ENCODE measurements around the gene VWA8. TPM values are rescaled to one million over a fixed set of nuclear protein-coding genes. Genes with fewer than 3 reads are reported as not detected.
A peak's percentile ranks its signal among the peaks of the same experiment; 100 is the strongest.
"Not testable (repeated sequence)": the region's sequence is repeated elsewhere in the genome, so short reads cannot be mapped to it uniquely, and the experiment has no call there.

VWA8 gene
- total RNA-seq, 1 experiment from 2014 or later: 8.4 TPM

DNA sequence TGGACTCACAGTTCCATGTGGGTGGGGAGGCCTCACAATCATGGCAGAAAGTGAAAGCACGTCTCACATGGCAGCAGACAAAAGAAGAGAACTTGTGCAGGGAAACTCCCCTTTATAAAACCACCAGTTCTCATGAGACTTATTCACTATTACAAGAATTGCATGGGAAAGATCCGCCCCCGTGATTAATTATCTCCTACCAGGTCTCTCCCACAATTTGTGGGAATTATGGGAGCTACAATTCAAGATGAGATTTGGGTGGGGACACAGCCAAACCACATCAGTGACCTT, 157.5 kb downstream of the VWA8 start:
- DNase-seq (ENCODE audit: low read depth): not testable (repeated sequence)

DNA sequence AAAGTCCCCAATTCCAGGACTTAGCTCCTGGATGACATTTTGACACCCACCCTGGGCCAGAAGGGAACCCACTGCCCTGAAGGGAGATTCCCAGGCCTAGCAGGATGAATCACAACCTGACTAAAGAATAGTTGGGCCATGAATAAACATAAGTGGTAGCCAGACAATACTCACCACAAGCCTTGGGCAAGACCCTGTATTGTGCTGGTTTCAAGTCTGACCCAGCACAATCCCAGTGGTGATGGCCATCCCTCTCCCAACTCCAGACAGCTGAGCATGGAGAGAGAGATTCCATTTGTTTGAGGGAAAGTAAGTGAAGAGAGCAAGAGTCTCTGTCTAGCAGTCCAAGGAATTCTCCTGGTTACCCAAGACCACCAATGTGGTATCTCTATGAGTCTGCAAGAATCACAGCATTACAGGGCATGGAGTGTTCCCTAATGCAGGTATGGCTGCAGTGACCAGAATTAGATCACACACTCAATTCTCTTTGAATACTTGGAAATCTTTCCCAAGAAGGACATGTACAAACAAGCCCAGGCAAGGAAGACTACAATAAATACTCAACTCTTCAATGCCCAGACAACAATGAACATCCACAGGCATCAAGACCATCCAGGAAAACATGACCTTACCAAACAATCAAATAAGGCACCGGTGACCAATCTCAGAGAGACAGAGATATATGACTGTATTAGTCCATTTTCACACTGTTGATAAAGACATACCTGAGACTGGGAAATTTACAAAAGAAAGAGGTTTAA, 158.0 kb downstream of the VWA8 start:
- peak; percentile 71 for DNase-seq (ENCODE audit: low read depth)

DNA sequence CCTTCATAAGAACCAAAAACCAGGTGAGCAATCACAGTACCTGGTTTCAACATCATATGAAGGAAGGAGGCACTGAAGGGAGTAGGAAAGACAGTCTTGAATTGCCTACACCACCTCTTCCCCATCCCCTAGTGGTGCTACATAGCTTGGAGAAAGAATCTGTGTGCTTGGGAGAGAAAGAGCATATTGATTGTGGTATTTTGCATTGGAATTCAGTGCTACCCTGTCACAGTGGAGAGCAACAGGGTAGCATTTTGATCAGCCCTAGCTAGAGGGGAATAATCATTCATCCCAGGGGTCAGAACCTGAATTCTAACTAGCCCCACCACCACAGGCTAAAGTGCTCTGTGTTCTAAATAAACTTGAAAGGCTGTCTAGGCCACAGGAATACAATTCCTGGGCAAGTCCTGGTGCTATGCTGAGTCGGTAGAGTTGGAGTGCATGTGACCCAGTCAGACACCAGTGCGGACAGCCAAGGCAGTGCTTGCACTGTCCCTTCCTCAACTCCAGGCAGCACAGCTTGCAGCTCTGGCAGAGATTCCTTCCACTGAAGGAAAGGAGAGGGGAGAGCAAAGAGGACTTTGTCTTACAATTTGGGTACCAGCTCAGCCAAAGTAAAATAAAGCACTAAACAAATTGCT, 158.7 kb downstream of the VWA8 start:
- DNase-seq (ENCODE audit: low read depth): no peak

DNA sequence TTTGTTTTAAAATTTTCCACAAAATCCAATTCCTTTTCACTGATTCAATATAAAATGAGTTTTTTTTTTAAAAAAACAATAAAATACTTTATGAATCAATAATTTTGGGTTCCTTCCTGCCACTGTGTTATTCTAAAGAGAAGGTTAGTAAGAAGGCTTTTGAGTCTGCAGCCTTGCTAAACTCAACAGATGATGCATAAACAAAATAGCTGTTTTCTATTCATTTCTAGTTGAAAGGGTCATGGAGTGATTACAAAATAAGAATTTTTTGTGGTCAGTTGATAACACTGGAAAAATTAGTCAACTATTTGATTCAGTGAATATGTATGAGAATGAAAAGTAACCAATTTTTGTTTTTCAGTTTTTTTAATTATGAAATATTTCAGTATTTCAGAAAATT, 169.9 kb downstream of the VWA8 start:
- DNase-seq (ENCODE audit: low read depth): peak; percentile 61

DNA sequence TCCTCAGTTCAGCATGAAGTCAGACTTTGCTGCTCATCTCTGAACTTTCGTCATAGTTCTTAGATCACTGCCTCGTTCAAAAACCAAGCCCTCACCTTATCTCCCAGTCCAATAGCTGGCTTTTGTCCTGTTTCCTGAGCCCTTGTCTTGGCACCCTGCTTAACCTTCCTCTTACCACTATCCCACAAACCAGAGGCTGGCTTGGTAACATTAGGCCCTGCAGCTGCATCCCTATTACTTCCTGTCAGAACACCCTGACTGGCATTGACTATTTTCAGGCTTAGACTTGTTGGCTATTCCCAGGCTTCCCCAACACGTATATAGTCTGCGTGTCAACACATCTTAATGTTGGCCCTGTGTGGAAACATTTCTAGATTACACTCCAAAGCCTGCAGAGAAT, 172.4 kb downstream of the VWA8 start:
- DNase-seq (ENCODE audit: low read depth): no peak

DNA sequence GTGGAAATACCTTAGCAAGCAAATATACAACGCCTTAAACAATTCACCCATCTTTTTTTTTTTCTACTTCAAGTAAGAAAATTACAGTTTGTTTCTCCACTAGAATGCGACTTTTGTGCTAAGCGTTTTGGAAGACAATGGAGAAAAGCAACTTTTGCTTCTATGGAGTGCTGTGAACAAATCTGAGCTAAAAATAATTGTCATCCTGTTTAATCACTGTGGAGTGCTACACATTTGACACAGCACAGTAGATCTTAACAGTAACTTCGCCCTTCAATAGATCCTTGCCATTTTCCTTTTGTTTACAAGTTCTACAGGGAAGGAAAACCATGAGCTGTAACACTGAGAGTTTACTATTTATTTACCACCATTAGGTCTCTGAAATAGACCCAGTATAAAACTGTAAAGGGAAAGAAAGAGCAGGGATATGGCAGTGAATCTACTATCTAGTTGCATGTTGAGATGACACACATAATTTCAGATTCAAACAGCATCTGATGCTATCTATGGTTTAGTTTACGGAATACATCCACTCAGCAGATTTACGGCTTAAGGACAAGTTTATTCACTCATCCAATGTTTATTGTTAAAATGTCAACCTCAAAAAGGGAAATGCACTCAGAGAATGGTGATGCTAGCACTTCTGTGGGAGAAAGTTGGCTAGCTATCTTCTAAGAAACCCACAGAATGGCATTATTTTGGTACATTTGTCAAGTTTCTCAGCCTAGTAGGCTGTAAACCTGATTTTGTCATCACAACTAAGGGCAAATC, 175.3 kb downstream of the VWA8 start:
- DNase-seq (ENCODE audit: low read depth): no peak

DNA sequence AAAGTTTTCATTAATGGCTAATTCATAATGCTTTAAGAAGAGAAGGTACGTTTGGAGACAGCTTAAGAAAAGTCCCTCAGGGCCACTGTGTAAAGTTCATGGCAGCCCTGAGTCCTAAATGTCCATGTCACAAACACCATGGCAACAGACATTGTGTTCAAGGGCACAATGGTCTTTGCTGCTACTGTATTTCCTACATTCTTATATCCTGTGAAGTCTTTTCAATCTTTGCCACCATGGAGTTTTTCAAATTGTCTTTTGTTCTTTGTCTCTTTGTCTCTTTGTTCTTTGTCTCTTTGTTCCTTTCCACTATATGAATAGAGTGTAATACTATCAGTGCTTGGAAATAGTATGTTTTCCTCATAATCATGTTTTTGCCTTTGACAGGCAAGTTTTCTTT, 178.8 kb downstream of the VWA8 start:
- DNase-seq (ENCODE audit: low read depth): no peak

DNA sequence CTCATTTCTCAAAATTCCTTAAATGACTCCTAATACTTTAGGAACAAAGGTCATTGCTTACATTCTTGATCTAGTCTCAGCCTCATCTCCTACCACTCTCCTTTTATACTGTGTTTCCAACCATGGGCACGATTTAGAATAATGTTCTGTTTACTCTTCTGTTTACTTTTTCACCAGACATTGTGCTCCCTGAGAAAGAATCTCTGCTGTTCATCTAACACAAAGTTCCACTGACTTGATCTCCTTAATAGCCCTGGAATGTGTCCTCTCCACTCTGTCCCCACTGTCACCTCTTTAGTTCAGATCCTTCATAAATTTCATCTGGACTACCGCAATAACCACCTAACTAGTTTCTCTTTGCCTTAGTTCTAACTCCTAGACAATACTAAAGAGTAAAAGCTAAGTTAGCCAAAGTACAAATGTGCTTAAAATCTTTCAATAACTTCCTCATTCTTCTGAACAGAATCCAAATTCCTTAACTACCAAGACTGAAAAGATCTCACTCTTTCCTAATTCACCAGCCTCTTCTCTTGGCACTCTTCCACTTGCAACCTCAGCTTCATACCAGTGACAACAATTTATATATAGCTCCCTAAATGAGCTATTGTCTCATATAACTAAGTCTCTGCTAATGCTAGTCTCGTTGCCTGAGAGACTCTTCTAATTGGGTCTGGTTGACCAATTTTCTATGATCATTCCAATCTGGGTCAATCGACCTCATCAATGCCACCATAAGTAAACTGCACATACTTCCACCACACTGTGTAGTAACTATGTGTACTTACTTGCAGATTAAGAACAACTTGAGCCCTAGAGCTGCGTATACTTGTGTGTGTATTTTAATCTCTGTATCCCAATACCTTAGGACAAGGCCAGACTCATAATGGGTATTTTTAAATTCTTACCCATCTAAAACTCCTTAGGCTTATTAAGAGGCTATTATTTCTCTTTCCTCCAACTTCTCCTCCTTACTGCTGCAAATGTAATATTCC, 179.9 kb downstream of the VWA8 start:
- peak; percentile 74 for DNase-seq (ENCODE audit: low read depth)

DNA sequence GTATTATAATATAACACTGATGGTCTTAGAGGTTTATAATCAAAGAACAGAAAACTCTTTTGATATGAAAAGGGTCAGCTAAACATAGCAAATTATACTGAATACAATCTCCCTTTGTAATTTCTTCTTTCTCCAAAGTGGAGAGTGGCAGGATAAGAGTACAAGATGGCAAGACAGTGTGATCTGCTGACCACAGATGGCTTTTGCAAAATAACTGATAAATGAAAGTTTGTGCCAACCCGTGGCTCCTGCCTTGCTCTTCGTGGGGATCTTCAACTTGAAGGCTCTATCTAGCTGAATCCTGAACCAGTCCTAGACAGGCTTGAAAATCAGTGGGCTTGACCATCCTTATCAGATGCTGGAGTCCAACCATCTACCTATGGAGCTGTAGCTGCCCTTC, 185.7 kb downstream of the VWA8 start:
- no peak for DNase-seq (ENCODE audit: low read depth)

DNA sequence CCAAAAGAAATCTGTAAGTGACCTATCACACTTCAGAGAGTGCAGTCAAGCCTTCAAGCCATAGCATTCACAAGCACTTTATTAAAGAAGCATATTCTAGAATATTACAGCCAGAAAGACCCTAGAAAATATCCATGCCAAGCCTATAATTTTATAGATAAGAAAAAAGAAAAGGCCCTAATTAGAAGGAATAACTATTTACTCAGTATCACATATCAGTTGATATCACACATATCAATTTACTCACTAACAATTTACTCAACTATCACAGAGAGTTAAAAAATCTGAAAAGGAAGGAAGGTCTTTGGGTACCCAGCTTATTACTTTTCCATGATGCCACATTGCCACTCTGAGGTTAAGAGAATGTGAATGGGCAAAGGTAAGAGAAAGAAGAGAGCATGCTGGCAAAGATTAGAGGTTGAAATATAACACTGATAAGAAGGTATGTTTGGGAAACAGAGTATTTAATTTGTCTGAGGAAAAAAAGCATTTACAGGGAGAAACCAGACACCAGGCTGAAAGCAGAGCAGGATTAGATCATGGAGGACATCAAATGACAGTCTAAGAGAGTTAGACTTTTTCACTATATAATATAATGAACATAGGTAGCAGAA, 186.2 kb downstream of the VWA8 start:
- no peak for DNase-seq (ENCODE audit: low read depth)

DNA sequence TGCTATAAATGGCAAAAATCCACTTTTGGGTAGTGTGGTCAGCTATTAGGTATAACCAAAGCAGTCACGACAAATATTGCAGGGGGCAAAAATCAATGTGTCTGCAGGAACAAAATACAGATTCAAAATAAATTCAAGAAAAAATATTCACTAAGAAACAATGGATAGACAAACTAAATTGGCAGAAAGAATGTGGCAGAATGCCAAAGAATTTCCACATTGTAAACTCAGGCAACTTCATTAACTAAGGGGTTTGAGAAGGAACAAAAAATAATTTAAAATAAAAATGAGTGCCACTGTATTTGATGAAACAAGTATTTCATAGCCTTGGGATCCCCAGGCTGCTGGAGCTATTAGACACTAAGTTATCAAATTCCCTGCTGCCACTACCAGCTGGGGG, 193.1 kb downstream of the VWA8 start:
- DNase-seq (ENCODE audit: low read depth): no peak

DNA sequence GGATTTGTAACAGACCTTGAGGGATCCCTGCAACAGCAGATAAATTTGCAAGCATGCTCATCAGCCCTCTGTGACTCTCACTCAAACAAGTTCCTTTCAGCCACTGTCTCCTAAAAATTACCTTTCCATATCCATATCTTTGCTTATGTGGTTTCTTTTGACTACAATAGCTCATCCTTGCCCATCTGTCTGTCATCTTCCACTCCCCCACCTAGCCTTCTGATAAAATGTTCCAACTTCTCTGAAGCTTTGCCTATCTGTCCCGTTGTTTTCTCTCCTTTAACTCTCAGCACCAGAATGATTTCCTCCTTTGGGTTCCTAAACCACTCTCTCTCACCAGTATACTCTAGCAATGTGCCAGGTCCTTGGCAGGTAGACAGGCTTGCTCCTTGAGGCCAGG, 194.5 kb downstream of the VWA8 start:
- DNase-seq (ENCODE audit: low read depth): no peak

DNA sequence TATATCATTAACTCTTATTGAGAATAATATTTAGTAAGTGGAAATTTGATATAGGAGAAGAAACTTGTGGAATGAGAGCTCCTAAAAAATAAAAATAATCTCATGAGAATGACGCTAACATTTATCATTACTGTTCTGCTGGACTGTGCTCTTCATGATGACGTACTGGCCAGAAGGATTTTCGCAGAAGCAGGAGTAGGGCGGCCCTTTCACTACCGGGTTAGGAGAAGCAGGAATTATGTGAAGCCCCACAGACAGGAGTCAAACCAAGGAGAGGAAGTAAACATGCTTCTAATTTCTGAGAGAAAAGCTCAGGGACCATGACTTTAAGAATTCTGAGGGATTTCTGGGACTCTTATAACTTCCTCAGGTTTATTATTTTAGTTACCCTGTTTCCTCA, 195.1 kb downstream of the VWA8 start:
- no peak for DNase-seq (ENCODE audit: low read depth)

DNA sequence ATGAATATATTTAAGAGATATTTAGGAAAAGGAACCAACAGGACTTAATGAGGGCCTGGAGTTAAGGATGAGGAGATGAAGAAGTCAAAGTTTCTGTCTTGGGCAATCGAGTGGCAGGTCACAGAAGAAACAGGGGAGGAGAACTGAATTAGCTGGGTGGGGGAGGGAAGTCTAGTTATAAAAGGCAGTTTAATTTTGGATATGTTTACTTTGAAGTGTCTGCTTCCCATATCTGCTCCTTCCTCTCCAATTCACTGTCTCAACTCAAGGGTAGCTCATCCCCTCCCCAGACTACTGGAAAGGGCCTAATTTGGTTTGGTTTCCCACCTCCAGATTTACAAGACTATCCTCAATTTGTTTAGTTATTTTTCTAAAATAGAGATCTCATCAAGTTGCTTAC, 195.9 kb downstream of the VWA8 start:
- DNase-seq (ENCODE audit: low read depth): no peak

DNA sequence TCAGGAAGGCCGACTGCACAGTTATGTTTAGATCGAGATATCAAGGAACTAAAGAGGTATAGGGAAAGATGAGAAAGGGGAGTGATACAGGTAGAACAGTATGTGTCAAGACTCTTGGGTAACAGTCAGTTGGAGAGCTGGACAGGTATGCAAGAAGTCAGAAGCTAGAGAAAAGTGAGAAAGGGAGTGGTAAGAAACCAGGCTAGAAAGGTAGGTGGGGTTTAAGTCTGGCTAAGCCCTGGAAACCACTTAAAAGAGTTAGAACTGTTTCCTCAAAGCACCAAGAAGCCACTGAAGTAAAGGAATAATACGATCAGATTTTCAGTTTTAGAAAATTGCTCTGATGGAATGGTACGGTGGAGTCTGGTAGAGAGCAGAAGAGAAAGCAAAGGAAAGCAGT, 196.4 kb downstream of the VWA8 start:
- no peak for DNase-seq (ENCODE audit: low read depth)

DNA sequence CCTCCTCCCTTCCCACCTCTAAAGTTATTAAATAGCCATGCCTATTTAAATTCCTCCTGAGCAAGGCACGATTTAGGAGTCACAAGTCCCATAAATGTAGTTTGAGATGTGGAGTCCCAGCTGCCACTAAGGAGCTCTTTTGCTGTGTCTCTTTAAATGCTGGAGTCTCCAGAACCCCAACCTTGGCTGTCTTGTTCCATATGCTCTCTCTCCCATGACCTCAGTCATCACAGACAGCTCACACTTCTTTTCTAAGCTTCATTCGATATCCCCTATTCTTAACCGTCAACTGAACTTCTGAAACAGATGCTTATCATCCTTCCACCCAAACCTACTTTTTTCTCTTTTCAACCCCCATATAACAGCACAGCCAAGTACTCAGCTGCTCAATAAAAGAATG, 197.1 kb downstream of the VWA8 start:
- peak; percentile 18 for DNase-seq (ENCODE audit: low read depth)

DNA sequence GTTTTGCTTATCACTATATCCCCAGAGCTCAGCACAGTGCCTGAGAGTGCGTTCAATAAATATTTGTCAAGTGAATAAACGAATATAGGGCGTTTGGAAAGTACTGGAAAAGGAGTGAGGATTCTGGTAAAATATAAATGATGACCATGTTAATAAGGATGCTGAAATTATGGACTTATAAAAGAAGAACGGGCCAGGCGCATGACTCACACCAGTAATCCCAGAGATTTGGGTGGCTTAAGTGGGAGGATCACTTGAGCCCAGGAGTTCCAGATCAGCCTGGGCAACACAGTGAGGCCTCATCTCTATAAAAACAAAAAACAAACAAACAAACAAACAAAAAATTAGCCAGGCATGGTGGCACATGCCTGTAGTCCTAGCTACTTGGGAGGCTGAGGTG, 198.1 kb downstream of the VWA8 start:
- DNase-seq (ENCODE audit: low read depth): no peak

DNA sequence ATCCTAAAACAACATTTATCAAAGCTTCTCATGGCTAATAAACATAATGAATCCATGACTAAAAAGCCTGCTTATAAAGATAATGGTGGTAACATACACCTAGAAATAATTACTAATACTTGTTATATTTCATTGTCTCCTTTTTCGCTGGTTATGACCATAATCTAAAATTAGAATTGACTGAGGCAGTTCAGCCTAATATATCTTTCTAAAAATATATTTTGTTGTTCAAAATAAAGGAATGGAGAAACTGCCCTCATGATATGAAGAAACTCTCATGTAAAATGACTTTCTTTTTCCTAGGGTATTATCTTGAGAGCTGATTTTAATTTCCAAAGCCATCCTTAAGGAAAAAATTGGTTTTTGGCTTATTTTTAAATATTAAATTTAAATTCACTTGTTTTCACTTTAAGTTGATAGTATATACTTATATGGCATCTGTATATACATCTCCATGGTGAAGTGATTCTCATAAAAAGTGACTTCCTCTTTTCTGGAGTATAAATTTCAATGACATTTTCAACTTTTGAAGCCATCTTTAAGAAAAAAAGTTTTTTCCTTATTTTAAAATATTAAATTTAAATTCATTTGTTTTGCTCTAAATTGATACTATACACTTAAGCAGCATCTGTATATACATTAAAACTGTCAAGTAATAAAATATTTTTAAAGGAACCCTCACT, 204.6 kb downstream of the VWA8 start:
- DNase-seq (ENCODE audit: low read depth): no peak

DNA sequence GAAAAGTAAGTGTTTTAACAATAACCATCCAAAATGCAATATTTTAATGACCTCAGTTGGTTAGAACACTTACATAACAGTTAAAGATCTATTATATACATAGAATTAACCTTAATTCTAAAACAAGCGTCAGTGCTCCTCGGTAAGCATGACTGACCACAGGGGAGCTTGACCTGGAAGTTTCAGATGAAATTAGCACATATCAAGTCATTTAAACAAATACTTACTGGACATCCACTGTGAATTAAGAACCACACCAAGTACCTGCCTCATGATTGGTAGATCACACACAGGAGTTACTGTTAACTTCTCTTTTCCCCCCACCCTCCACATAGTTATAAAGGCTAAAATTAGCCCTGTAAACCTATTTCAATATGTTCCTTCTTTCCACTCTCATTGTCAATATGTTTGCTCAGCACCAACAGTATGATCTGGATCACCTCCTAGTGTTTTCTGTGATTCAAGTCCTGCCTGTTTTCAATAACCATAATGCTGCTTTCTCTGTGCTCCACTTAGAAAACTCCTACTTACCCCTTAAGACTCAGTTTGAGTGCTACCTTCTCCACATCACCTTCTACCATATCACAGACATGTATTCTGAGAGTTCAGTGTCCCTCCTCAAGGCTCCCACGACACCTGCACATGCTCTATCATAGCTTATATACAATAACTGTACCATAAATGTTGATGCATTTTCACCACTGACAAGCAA, 209.0 kb downstream of the VWA8 start:
- DNase-seq (ENCODE audit: low read depth): no peak

DNA sequence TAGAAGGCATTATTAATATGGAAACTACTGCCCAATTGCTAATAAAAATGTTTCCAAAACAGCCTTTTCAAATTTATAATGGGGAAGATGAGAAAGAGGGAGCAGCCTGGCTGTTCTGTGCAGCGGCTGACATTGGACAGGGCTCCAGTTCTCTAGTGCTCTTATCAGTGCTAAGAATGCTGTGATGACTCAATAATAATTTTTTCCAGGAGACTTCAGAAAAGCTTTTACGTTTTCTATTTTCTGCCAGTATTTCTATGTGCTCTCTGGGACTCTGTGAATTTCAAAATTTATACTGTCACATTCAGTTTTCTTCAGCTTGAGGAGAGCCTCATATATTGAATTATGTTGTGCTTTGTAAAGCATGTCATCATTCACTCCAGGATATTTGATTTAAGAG, 209.6 kb downstream of the VWA8 start:
- DNase-seq (ENCODE audit: low read depth): no peak

Measured in LHCN-M2 (cell line).